ENCODE results near the gene PTPRN2. TPM values are rescaled to one million over a fixed set of nuclear protein-coding genes. Genes with fewer than 3 reads are reported as not detected.

Gene PTPRN2
- total and polyA plus RNA-seq, 2 of the 8 experiments (the other 6 are each of a cell fraction or from before 2014, with no cell fraction given): 2.6 to 4.5 TPM

GRCh38 chr7:158316466-158317031, 271.1 kb downstream of the PTPRN2 start (continued):
- TF ChIP-seq EGR1 (IDR thresholded peaks at IDR 0.05; ENCODE audit: borderline replicate concordance, low read depth, low read length) (no peak), SIN3A (conservative IDR thresholded peaks at IDR 0.05 in 1 of 2, IDR thresholded peaks at IDR 0.05 in 1 of 2; ENCODE audit: low read depth in 1 of 2, low read length in 2 of 2) (no peak), SUZ12 (IDR thresholded peaks at IDR 0.05; ENCODE audit: low read length) (no peak), GABPA (IDR thresholded peaks at IDR 0.05; ENCODE audit: borderline replicate concordance, insufficient read depth, low read length) (no peak), CEBPB (IDR thresholded peaks at IDR 0.05; ENCODE audit: low read depth, low read length) (no peak), SIRT6 (IDR thresholded peaks at IDR 0.05; ENCODE audit: low read length) (no peak), JUN (IDR thresholded peaks at IDR 0.05; ENCODE audit: low read depth, low read length) (no peak), RNF2 (IDR thresholded peaks at IDR 0.05; ENCODE audit: borderline replicate concordance, low read depth, low read length, missing control alignments, poor library complexity, severe bottlenecking) (no peak)
- TF ChIP-seq, protein P1, sequence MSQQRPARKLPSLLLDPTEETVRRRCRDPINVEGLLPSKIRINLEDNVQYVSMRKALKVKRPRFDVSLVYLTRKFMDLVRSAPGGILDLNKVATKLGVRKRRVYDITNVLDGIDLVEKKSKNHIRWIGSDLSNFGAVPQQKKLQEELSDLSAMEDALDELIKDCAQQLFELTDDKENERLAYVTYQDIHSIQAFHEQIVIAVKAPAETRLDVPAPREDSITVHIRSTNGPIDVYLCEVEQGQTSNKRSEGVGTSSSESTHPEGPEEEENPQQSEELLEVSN (IDR thresholded peaks at IDR 0.05): no peak

Data from H1 (cell line).